ENCODE data around the gene GALNT14.

Gene GALNT14

GRCh38 chr2:31053929-31054782 lies 84.1 kb downstream of the GALNT14 start:
- peak; percentile 34 for DNase-seq

- no peak for DNase-seq
These were observed 86.0 kb downstream of the GALNT14 start for GRCh38 chr2:31052284-31052683.

GRCh38 chr2:31051258-31052140 lies 86.7 kb downstream of the GALNT14 start:
- DNase-seq: no peak

- no peak for DNase-seq
These were observed 88.2 kb downstream of the GALNT14 start for GRCh38 chr2:31049916-31050588.

- no peak for DNase-seq
These were observed 89.0 kb downstream of the GALNT14 start for GRCh38 chr2:31049264-31049663.

- no peak for DNase-seq
These were observed 90.6 kb downstream of the GALNT14 start for GRCh38 chr2:31047599-31047998.

GRCh38 chr2:31038385-31038784 lies 99.9 kb downstream of the GALNT14 start:
- no peak for DNase-seq

GRCh38 chr2:31037058-31037457 lies 101.2 kb downstream of the GALNT14 start:
- DNase-seq: no peak

GRCh38 chr2:31033032-31033431 lies 105.2 kb downstream of the GALNT14 start:
- DNase-seq: no peak

- DNase-seq: no peak
These were observed 105.8 kb downstream of the GALNT14 start for GRCh38 chr2:31032475-31032874.

- DNase-seq: no peak
These were observed 107.0 kb downstream of the GALNT14 start for GRCh38 chr2:31031132-31031706.

- no peak for DNase-seq
These were observed 109.8 kb downstream of the GALNT14 start for GRCh38 chr2:31028417-31028816.

- no peak for DNase-seq
These were observed 110.7 kb downstream of the GALNT14 start for GRCh38 chr2:31027549-31027948.

GRCh38 chr2:31023541-31023940 lies 114.7 kb downstream of the GALNT14 start:
- DNase-seq: no peak

- DNase-seq: no peak
These were observed 117.5 kb downstream of the GALNT14 start for GRCh38 chr2:31020713-31021112.

GRCh38 chr2:31018280-31018679 lies 120.0 kb downstream of the GALNT14 start:
- DNase-seq: no peak

- DNase-seq: no peak
These were observed 121.6 kb downstream of the GALNT14 start for GRCh38 chr2:31016648-31017047.

- no peak for DNase-seq
These were observed 123.7 kb downstream of the GALNT14 start for GRCh38 chr2:31014516-31014915.

- DNase-seq: no peak
These were observed 124.9 kb downstream of the GALNT14 start for GRCh38 chr2:31013301-31013700.

- no peak for DNase-seq
These were observed 125.8 kb downstream of the GALNT14 start for GRCh38 chr2:31012406-31012805.

- peak; percentile 42 for DNase-seq
These were observed 126.7 kb downstream of the GALNT14 start for GRCh38 chr2:31011587-31011986.

GRCh38 chr2:31008561-31009114 lies 129.6 kb downstream of the GALNT14 start:
- DNase-seq: peak; percentile 26

- no peak for DNase-seq
These were observed 134.0 kb downstream of the GALNT14 start for GRCh38 chr2:31004257-31004656.

Measured in DMS153 (cell line).